Measurements from ENCODE around the gene HIGD1C. TPM values are rescaled to one million over a fixed set of nuclear protein-coding genes. Genes with fewer than 3 reads are reported as not detected.

HIGD1C gene
- total RNA-seq, 1 donor from 2014 or later, result not detected

GRCh38 chr12:50932787-50933280 is 19.5 kb upstream of the HIGD1C start:
- FAIRE-seq (no peak), DNase-seq (ENCODE audit: low read depth) (no peak)
- H3K4me3 Mint-ChIP-seq (ENCODE audit: unreplicated experiment), result no peak overlapping the region
- Histone ChIP-seq H3K9me3 (ENCODE audit: insufficient read depth, low read depth, low read length) (peaks cover 6% of the 10 kb centered on the region), H3K27ac (ENCODE audit: low read depth, low read length) (no peak overlapping the region), H3K27me3 (ENCODE audit: insufficient read depth, low read length) (no peaks in the 10 kb centered on the region), H3K4me3 (ENCODE audit: insufficient read depth, low read depth, low read length) (no peak overlapping the region), H3K9ac (ENCODE audit: low read length) (no peak overlapping the region), H3K79me2 (ENCODE audit: insufficient read depth, low read length) (no peaks in the 10 kb centered on the region), H3K4me2 (ENCODE audit: low read length) (no peak overlapping the region), H3K4me1 (ENCODE audit: insufficient read depth, low read length) (no peaks in the 10 kb centered on the region), H4K20me1 (ENCODE audit: insufficient read depth, low read length) (no peaks in the 10 kb centered on the region), H3K36me3 (ENCODE audit: insufficient read depth, low read length) (no peaks in the 10 kb centered on the region), H2AFZ (ENCODE audit: low read depth, low read length) (no peak overlapping the region)
- no peak for TF ChIP-seq EZH2 (IDR thresholded peaks at IDR 0.05; ENCODE audit: insufficient read depth, low read length)
- no peak for TF ChIP-seq CTCF (IDR thresholded peaks at IDR 0.05; ENCODE audit: insufficient read depth, low read depth, low read length)
- H3K4me1 Mint-ChIP-seq (ENCODE audit: low read depth, unreplicated experiment), result peaks cover 7% of the 10 kb centered on the region
- no peaks in the 10 kb centered on the region for H3K27me3 Mint-ChIP-seq (ENCODE audit: low read depth, unreplicated experiment)
- H3K36me3 Mint-ChIP-seq (ENCODE audit: low read depth, unreplicated experiment), result no peaks in the 10 kb centered on the region
- no peak overlapping the region for H3K27ac Mint-ChIP-seq (ENCODE audit: unreplicated experiment)
- H3K9me3 Mint-ChIP-seq (ENCODE audit: unreplicated experiment), result peaks cover 3% of the 10 kb centered on the region

GRCh38 chr12:50933459-50934124 is 18.8 kb upstream of the HIGD1C start:
- Histone ChIP-seq H3K27me3 (ENCODE audit: insufficient read depth, low read length) (no peaks in the 10 kb centered on the region), H3K4me3 (ENCODE audit: insufficient read depth, low read depth, low read length) (no peak overlapping the region), H2AFZ (ENCODE audit: low read depth, low read length) (no peak overlapping the region), H3K4me1 (ENCODE audit: insufficient read depth, low read length) (no peaks in the 10 kb centered on the region), H3K4me2 (ENCODE audit: low read length) (no peak overlapping the region), H3K9me3 (ENCODE audit: insufficient read depth, low read depth, low read length) (peaks cover 7% of the 10 kb centered on the region), H4K20me1 (ENCODE audit: insufficient read depth, low read length) (no peaks in the 10 kb centered on the region), H3K36me3 (ENCODE audit: insufficient read depth, low read length) (no peaks in the 10 kb centered on the region), H3K27ac (ENCODE audit: low read depth, low read length) (no peak overlapping the region), H3K9ac (ENCODE audit: low read length) (no peak overlapping the region), H3K79me2 (ENCODE audit: insufficient read depth, low read length) (no peaks in the 10 kb centered on the region)
- Mint-ChIP-seq H3K4me3 (ENCODE audit: unreplicated experiment) (no peak overlapping the region), H3K27ac (ENCODE audit: unreplicated experiment) (no peak overlapping the region), H3K27me3 (ENCODE audit: low read depth, unreplicated experiment) (no peaks in the 10 kb centered on the region), H3K4me1 (ENCODE audit: low read depth, unreplicated experiment) (peaks cover 7% of the 10 kb centered on the region), H3K9me3 (ENCODE audit: unreplicated experiment) (peaks cover 3% of the 10 kb centered on the region), H3K36me3 (ENCODE audit: low read depth, unreplicated experiment) (no peaks in the 10 kb centered on the region)
- no peak for FAIRE-seq
- DNase-seq (ENCODE audit: low read depth), result no peak
- no peak for TF ChIP-seq EZH2 (IDR thresholded peaks at IDR 0.05; ENCODE audit: insufficient read depth, low read length)

- H3K27me3 ChIP-seq (ENCODE audit: insufficient read depth, low read length), result no peaks in the 10 kb centered on the region
- H3K27me3 Mint-ChIP-seq (ENCODE audit: low read depth, unreplicated experiment), result no peaks in the 10 kb centered on the region
- no peaks in the 10 kb centered on the region for H3K4me1 ChIP-seq (ENCODE audit: insufficient read depth, low read length)
- H3K9me3 Mint-ChIP-seq (ENCODE audit: unreplicated experiment), result peaks cover 3% of the 10 kb centered on the region
- H4K20me1 ChIP-seq (ENCODE audit: insufficient read depth, low read length), result no peaks in the 10 kb centered on the region
- H3K9me3 ChIP-seq (ENCODE audit: insufficient read depth, low read depth, low read length), result peaks cover 7% of the 10 kb centered on the region
- TF ChIP-seq EZH2 (IDR thresholded peaks at IDR 0.05; ENCODE audit: insufficient read depth, low read length) (no peak), CTCF (IDR thresholded peaks at IDR 0.05; ENCODE audit: insufficient read depth, low read depth, low read length) (no peak)
- no peak overlapping the region for H3K4me2 ChIP-seq (ENCODE audit: low read length)
- H3K27ac Mint-ChIP-seq (ENCODE audit: unreplicated experiment), result no peak overlapping the region
- H3K9ac ChIP-seq (ENCODE audit: low read length), result no peak overlapping the region
- H2AFZ ChIP-seq (ENCODE audit: low read depth, low read length), result no peak overlapping the region
- H3K36me3 ChIP-seq (ENCODE audit: insufficient read depth, low read length), result no peaks in the 10 kb centered on the region
- no peak overlapping the region for H3K4me3 Mint-ChIP-seq (ENCODE audit: unreplicated experiment)
- no peaks in the 10 kb centered on the region for H3K79me2 ChIP-seq (ENCODE audit: insufficient read depth, low read length)
- no peak for DNase-seq (ENCODE audit: low read depth)
- no peak overlapping the region for H3K4me3 ChIP-seq (ENCODE audit: insufficient read depth, low read depth, low read length)
- no peak overlapping the region for H3K27ac ChIP-seq (ENCODE audit: low read depth, low read length)
- no peak for FAIRE-seq
- H3K4me1 Mint-ChIP-seq (ENCODE audit: low read depth, unreplicated experiment), result peaks cover 7% of the 10 kb centered on the region
- H3K36me3 Mint-ChIP-seq (ENCODE audit: low read depth, unreplicated experiment), result no peaks in the 10 kb centered on the region
Measured at GRCh38 chr12:50934371-50934851, 17.9 kb upstream of the HIGD1C start.
